NCI-H510A (cell line): ENCODE results near the gene POU4F2.

Source experiments
- DNase-seq: peaks from one replicate; lab custom pipeline; 2025; lab: John Stamatoyannopoulos, UW

POU4F2 gene

GRCh38 chr4:146638786-146639505, at the start of gene POU4F2:
Gene POU4F2 (plus strand): TSS chr4:146638893. CDS start chr4:146639141, 248 bp downstream.
- DNase-seq: peak; percentile 44

DNA sequence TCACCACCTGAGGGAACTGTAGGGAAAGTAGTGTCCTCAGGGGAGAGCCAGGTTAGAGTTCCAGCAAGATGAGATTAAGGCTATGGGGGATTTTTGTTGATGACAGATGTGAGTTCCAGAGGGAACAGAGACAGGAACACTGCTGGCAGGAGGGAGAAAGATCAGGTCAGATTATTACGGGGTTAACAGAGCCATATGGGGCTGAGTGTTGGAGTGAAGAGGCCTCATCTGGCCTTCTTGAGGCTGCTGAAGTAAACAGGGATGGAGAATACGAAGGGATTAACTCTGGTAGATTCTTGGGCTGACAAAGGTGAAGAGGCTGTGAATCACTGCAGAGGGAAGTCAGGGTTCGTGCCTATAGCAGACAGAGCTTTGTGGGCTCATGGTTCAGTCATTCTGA, 47.9 kb upstream of the POU4F2 start:
- no peak for DNase-seq

DNA sequence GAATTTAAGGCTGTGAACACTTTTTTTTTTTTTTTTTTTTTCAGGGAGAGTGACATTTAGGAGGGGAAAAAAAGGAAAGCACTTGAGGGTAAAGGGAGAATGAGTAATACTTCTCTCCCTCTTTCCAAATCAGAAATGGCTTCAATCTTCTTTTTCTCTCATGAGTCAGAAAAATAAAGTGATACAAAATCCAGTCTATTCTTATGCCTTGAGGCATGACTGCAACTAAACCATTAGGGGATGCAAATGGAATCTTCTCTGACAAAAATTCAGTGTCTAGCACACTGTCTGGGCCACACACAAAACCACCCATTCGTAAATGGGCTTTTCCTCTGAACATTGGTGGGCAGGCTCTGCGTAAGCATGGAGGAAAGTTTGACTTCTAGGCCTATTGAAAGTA, 46.7 kb upstream of the POU4F2 start:
- DNase-seq: no peak

GRCh38 chr4:146632770-146633470, 5.8 kb upstream of the POU4F2 start:
- no peak for DNase-seq

DNA sequence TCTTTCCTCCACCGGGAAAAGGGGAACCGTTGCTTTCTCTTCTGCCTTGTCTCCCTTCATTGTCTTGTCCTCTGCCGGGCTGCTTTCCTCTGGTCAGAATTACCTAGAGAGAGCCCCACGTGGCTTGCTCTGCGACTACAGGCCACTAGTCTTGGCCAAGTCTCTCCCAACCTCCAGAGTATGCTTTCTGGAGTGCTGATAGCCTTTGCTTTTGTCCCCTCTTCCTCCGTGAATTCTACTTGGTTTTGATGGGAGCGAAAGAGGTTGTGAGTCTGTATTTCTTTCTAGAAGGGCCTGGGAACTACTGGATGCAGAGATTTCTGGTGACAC, 5.3 kb upstream of the POU4F2 start:
- DNase-seq: no peak

DNA sequence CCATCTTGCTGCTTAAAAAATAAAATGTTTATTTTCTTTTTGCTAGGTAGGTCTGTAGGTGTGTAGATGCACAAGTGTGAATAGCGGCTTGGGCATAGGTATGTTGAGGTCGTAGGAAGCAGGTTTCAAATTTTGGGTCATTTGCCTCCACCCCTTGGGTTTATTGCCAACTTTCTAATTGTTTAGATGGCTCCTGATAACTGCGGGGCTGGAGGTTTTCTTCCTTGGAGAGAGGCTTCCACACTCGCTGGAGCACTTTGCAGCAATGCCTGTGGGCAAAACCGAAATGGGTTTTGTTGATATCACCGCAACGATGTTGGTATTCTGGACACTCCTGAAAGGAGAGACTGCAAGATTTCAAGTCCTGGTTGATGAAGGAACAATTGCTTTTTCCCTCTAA, 3.9 kb upstream of the POU4F2 start:
- DNase-seq: no peak

- DNase-seq: peak; percentile 45
Measured at GRCh38 chr4:146637621-146638332, 916 bp upstream of the POU4F2 start.

DNA sequence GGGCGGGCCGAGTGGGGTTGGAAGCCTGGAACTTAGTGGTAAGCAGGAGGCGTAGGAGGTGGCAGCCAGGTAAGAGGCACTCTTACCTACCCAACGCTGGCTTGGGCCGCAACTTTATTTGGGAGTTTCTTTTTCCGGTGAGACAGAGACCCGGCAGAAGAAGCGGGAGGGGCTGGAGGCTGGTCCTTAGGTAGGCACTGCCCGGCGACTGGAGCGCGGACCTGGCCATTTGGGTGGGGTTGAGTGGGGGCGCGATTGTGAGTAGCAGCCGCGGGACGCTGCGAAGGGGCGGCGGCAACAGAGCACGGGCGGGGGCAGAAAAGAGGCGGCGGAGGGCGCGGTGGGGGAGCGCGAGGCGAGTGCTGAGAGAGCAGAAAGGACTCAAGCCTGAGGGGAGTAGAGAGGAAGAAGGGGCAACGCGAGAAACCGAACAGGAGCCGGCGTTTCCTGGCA, 334 bp upstream of the POU4F2 start:
- no peak for DNase-seq

DNA sequence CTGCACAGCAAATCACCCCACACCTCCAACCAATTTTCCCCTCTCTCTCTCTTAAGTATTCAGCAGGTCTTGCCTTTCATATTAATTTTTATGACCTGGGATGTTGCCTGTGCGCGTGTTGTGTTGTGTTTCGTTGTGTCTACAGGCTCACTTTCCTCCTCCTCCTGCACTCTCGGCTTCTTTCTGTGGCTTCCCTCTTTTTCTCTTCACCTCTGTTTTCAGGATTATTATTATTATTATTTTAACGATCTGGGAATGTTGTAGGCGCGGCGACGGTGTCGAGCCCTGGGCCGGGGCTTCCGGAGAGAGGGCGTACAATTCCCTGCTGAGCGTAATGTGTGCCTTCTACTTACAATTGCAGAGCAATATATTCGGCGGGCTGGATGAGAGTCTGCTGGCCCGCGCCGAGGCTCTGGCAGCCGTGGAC, 826 bp downstream of the POU4F2 start:
- DNase-seq: no peak

DNA sequence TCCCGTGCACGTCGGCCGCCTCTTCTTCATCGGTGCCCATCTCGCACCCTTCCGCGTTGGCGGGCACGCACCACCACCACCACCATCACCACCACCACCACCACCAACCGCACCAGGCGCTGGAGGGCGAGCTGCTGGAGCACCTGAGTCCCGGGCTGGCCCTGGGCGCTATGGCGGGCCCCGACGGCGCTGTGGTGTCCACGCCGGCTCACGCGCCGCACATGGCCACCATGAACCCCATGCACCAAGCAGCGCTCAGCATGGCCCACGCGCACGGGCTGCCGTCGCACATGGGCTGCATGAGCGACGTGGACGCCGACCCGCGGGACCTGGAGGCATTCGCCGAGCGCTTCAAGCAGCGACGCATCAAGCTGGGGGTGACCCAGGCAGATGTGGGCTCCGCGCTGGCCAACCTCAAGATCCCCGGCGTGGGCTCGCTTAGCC, 1.4 kb downstream of the POU4F2 start:
- no peak for DNase-seq

GRCh38 chr4:146640465-146641061, 1.9 kb downstream of the POU4F2 start:
- DNase-seq: no peak

GRCh38 chr4:146641762-146642161, 3.1 kb downstream of the POU4F2 start:
- no peak for DNase-seq

GRCh38 chr4:146643812-146644401, 5.2 kb downstream of the POU4F2 start:
- no peak for DNase-seq

- DNase-seq: no peak
Measured at GRCh38 chr4:146645921-146646320, 7.2 kb downstream of the POU4F2 start.

DNA sequence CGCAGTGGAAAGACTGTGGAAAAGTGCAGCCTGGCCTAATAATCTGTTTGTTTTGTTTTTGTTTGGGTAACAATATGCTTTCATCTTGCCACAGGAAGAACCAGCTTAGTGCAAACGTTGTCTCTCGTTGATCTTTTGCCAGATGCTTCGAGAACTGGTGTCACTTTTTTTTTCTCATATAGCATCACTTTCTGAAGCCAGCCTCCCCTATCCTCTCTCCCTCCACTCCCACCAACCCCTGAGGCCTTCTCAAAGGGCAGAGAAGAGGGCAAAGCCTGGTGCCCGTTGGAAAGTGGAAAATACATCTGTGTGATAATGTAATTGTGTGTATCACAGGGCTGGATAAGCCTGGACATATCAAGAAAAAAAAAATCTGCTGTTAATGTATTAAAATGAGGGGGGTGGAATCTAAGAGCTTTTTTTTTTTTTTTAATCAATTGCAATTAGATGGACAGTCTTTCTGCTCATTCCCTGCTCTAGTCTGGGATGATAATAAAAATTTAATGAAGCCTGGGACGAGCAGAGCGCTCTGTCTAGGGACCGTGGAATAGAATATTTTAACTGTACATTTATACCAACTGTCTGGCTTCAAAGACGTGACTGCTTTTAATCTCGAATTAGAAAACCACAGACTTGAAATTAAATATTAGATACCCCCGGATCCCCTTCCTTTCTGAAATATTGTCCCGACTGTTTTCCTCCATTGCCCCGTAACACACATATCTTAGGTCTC, 8.1 kb downstream of the POU4F2 start:
- no peak for DNase-seq

DNA sequence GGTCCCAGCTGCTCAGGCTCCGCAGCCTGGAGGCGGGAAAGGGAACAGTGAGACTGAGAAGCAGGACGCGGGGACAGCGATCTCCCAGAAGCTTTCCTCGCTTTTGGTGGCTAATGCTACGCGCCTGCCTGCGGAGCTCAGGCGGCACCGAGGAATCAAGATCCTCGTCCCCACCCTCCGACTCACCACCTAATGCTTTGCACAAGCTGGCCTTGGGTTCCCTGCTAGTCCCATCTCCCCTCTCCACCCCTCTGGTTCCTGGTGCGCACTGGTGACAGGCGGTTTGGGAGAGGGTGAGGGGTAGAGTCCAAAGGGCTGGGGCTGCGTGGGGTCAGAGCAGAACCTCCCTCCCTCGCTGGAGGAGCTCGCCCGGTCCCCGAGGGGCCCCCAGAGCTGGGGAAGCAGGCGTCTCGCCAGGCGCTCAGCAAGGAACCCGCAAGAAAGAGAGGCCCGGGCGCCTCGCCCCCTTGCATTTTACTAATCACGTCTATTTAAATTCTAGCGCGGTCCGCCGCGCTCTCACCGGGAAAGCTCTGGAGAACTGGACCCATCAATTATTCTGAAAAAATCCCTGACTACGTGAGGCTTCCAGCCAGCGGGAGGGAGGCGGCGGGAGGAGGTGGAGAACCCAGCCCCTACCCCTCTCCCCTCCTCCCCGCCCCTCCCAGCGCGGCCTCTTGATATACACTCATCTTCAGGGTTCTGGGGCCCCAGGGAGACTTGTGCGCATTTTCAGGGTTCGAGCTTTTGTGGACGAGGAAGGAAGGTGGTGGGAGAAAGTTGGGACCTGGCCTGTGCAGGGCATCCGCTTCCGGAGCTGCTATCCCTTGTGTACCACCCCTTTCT, 9.1 kb downstream of the POU4F2 start:
- no peak for DNase-seq

DNA sequence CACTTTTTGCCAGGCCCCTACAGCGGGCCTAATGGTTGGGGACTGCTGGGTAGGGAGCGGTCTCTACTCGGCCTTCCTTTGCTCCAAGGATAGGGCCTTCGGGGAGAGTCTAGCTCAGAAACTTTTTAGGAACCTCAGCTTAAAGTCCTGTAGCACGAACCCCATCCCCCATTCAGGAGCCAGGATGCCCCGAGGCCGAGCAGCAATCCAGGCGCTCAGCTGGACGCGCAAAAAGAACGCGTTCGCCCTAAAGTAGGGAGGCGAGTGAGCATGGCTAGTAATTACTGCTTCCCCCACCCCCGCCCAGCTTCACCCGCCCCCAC, 9.7 kb downstream of the POU4F2 start:
- no peak for DNase-seq

DNA sequence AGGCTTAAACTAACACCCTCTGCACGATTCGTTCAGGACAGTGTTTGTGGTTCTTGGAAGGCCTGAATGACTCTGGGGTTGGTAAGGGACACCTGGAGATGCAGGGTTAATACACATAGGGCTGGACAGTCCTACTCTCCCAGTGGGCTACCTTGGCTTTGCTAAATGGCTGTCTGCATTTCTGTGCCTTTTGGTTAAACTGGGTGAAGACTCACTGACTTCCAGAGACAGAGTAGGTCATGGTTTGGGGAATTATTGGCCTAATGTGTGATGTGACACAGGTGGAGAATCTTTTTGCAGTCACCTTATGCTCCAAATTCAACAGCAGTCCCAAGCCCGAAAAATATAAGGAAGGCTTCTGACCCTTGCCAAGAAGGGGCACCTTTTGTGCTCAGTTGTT, 10.5 kb downstream of the POU4F2 start:
- DNase-seq: no peak

- no peak for DNase-seq
Measured at GRCh38 chr4:146650034-146650433, 11.3 kb downstream of the POU4F2 start.

DNA sequence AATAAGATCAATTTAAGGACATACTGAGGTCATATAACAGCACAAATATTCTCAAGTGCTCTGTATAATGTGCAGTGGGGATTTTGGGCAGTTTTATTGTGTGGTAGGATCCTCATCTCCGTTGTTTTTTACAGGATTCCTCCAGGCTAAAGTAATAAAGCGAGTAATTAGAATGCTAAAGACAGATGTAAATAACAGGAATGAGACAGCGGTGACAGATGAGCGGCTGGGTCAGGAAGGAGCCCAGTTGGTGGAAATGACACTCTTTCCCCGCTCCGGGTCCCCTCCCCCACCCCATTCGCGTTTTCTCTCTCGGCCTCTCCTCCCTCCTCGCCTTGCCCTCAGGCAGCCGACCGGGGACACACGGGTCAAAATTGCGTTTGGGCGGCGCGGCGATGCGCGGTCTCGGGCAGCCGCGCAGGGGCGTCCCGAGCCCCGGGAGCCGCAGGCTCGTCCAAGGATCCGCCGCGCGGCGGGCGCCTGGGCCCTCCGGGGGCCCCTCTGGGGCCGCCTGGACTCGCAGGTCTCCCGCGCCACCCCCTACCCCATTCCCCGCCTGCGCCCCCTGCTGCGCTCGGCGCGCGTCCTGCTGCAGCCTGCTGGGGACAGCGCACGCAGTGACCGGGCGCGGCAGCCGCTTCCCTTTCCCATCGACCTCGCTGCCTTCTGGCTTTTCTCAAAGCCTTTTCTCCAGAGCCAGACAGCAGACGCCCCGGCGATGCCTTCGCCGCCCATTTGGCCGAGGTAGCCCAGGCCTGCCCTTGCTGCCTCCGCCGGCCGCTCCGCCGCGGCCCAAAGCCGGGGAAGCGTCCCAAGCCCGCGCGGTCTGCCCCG, 16.2 kb downstream of the POU4F2 start:
- DNase-seq: no peak
